Colonic mucosa (tissue), 4 donors: ENCODE results near the gene ASZ1. TPM values are rescaled to one million over a fixed set of nuclear protein-coding genes. Genes with fewer than 3 reads are reported as not detected.

Source experiments
- DNase-seq: peaks from one replicate; pipeline ENCODE4 v3.0.0-alpha.2; 2020
- H3K27ac ChIP-seq: fragments of 200-600 bp; one replicate; pipeline ENCODE4 v1.8.0; 2021
- H3K27me3 ChIP-seq: fragments of 200-600 bp; one replicate; pipeline ENCODE4 v1.8.0; 2021
- H3K36me3 ChIP-seq: fragments of 200-600 bp; one replicate; pipeline ENCODE4 v1.8.0; 2021
- H3K4me1 ChIP-seq: fragments of 200-600 bp; one replicate; pipeline ENCODE4 v1.8.0; 2021; ENCODE audit warnings: mild to moderate bottlenecking
- H3K4me3 ChIP-seq: fragments of 200-600 bp; one replicate; pipeline ENCODE4 v1.8.0; 2021
- H3K9ac ChIP-seq, 2 donors: one replicate each; pipeline ENCODE4 v1.7.0; 2013; ENCODE audit warnings: control low read depth in 2 of 2, low read depth in 2 of 2, low read length in 2 of 2
- H3K9me3 ChIP-seq: fragments of 200-600 bp; one replicate; pipeline ENCODE4 v1.8.0; 2021
- CTCF ChIP-seq: fragments of 200-600 bp; IDR thresholded peaks from one replicate; pipeline ENCODE4 v1.8.0; 2022; ENCODE audit warnings: antibody characterized with exemption, mild to moderate bottlenecking
- intact Hi-C: fragments of 100-400 bp; cut with DNase I; formaldehyde crosslinking; loops from one replicate; pipeline ENCODE4 v1.14.1; 2022
- total RNA-seq, 2 donors: library from RNA; stranded (reverse); fragmentation: NEBNext Ultra II Directional in 1 of 2; extraction: Animal tissue kit (Norgen Biotek cat#: 25700) in 1 of 2; gene quantifications; one replicate each; pipeline ENCODE4 v1.2.1, GENCODE V29; 2021
- donor health status: healthy.
- donor health status: DM: no; HTN: no; CAD: no.
- donor health status: DM: no; HTN: no; CAD: no.

ASZ1 gene
- total RNA-seq, 2 donors from 2014 or later, result not detected

- H3K27me3 ChIP-seq, result no peaks in the 10 kb centered on the region
- no peak overlapping the region for H3K27ac ChIP-seq
- DNase-seq, result no peak
- no peak for TF ChIP-seq CTCF
- no peak overlapping the region for H3K4me3 ChIP-seq
- H3K4me1 ChIP-seq, result no peaks in the 10 kb centered on the region
- no peaks in the 10 kb centered on the region for H3K36me3 ChIP-seq
- no peak overlapping the region for H3K9ac ChIP-seq
- no peaks in the 10 kb centered on the region for H3K9me3 ChIP-seq
- intact Hi-C loops, result no loop called here
Observed at GRCh38 chr7:117313582-117313981, 113.7 kb downstream of the ASZ1 start.

Other genes with a start within 250 kb of the ASZ1 start
- under 1 TPM in 1 of 2 donors, not detected in 1; 0.11 TPM for gene WNT2, start 104.4 kb downstream of the ASZ1 start, total RNA-seq
- 100 to 1,000 TPM; 121 to 127 TPM for gene CFTR, start 52.5 kb upstream of the ASZ1 start, total RNA-seq